ENCODE results near the gene OR13J1.
A peak's percentile ranks its signal among the peaks of the same experiment; 100 is the strongest.
"Not testable (repeated sequence)": the region's sequence is repeated elsewhere in the genome, so short reads cannot be mapped to it uniquely, and the experiment has no call there.

The OR13J1 gene

GRCh38 chr9:35905051-35905781, 35.0 kb upstream of the OR13J1 start:
- no peak for DNase-seq (ENCODE audit: low read depth)

- no peak for DNase-seq (ENCODE audit: low read depth)
Measured at GRCh38 chr9:35904338-35904737, 34.1 kb upstream of the OR13J1 start.

DNA sequence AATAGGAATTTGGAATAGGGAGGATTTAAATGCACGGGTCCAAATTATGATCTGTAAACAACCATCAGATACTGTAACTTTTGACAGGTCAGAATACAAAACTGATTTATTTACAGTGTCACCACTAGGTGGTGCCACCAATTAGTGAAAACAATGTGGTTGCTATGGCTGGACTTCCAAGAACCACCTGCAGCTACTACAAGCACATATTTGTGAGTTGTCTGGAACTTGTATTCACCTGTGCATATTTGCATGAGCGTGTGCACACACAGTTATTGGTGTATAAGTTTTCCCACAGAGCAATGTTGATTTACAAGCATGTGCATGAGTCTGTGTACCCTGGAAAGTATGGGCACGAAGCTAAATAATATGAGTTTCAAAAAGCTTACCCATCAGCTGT, 32.8 kb upstream of the OR13J1 start:
- no peak for DNase-seq (ENCODE audit: low read depth)

GRCh38 chr9:35899021-35899420, 28.8 kb upstream of the OR13J1 start:
- no peak for DNase-seq (ENCODE audit: low read depth)

DNA sequence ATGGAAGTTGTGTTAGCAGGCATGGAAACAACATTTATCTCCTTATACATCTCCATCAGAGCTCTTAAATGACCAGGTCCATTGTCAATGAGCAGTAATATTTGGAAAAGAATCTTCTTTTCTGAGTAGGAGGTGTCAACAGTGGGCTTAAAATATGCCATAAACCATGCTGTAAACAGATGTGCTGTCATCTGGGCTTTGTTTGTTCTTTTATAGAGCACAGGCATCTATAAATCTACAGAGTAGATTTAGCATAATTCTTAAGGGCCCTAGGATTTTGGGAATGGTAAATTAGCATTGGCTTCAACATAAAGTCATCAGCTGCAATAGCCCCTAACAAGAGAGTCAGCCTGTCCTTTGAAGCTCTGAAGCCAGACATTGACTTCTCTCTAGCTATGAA, 28.1 kb upstream of the OR13J1 start:
- DNase-seq (ENCODE audit: low read depth), result no peak

GRCh38 chr9:35897376-35898099, 27.3 kb upstream of the OR13J1 start:
- DNase-seq (ENCODE audit: low read depth), result not testable (repeated sequence)

- no peak for DNase-seq (ENCODE audit: low read depth)
Measured at GRCh38 chr9:35896570-35896969, 26.4 kb upstream of the OR13J1 start.

DNA sequence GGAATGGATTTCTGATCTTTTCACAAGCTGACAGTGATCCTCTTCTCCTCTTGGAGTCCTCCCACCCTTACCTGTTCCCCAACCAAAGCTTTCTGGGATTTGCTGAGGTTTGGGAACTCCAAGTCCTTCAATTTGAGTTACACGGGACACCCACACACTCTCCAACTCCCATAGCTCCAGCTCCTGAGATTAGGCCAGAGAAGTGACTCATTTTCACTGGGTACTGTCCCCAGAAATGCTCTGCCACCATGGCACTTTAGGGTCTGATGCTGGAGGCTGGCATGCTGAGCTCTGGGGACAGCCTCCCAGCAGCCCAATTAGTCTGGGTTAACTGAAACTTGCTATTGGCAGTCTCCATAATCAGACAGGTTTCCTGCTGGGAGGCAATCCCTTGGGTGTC, 21.9 kb upstream of the OR13J1 start:
- DNase-seq (ENCODE audit: low read depth), result no peak

DNA sequence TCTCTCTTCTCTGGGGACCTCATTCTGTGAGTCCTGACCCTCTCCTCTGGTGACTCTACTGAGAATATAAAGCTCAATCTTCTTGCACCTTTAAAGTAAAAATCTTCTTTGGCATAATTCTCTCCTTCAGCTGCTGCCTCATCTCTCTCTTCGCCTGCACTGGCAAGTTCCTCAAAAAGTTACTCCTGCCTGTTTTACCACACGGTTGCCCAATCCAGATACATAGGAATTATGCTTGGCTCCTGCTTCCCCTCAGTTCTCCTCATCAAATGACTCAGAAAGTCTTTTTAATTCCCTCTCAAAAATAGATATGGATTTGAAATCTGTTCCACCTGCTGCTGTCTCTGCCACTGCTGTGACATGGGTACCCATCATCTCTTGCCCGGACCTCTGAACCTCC, 21.4 kb upstream of the OR13J1 start:
- no peak for DNase-seq (ENCODE audit: low read depth)

- not testable (repeated sequence) for DNase-seq (ENCODE audit: low read depth)
Measured at GRCh38 chr9:35884908-35885307, 14.7 kb upstream of the OR13J1 start.

DNA sequence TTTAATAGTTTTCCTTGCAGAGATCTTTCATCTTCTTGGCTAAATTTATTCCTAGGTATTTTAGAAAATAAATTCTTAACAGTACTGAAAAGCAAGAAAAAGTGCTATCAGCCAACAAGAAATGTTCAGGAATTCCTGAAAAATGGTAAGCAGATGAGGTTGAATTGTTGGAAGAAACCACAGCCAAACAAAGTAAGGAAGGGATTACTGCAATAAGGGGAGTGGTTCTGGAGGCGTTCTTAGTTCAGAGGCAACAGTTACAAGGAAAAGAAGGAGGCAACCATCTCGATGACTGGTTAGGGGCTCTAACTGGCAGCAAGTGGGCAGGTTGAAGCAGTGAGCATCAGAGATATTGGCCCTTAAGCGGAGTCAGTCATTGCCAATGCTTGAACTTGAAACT, 12.8 kb upstream of the OR13J1 start:
- no peak for DNase-seq (ENCODE audit: low read depth)

- DNase-seq (ENCODE audit: low read depth), result peak; percentile 50
Measured at GRCh38 chr9:35882263-35882848, 12.2 kb upstream of the OR13J1 start.

DNA sequence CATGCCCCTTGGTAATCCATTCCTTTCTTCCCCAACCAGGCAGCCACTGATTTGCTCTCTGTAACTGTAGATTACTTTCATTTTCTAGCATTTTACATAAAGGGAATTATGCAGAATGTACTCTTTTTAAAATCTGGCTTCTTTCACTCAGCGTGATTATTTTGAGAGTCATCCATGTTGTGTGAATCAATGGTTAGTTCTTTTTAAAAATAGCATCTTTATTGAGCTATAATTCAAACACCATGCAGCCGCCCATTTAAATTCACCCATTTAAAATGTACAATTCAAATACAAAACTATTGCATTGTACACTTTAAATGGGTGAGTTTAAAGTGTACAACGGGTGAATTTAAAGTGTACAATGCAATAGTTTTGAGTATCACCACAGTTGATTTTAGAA, 2.3 kb upstream of the OR13J1 start:
- DNase-seq (ENCODE audit: low read depth), result no peak

GRCh38 chr9:35871545-35871944, 1.3 kb upstream of the OR13J1 start:
- no peak for DNase-seq (ENCODE audit: low read depth)

DNA sequence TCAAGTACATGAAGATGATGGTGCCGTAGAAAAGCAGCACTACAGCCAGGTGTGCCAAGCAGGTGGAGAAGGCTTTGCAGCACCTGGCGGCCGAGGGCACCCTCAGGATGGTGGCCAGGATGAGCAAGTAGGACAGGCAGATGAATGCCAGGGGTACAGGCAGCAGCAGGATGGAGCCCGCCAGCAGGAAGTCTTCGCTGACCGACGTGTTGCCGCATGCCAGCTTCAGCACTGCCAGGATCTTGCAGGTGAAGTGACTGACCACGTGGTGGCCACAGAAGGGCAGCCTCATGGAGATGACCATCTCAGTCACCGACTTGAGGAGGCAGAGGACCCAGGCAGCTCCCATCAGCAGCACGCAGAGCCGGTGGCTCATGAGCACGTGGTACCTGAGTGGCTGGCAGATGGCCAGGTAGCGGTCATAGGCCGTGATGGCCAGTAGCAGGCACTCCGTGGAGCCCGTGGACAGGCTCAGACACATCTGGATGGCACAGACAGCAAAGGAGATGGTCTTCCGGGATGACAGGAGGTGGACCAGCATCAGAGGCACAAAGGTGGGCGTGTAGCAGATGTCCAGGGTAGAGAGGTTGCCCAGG, 482 bp downstream of the OR13J1 start:
- DNase-seq (ENCODE audit: low read depth), result no peak

- no peak for DNase-seq (ENCODE audit: low read depth)
Measured at GRCh38 chr9:35868933-35869332, 1.3 kb downstream of the OR13J1 start.

GRCh38 chr9:35867538-35867937, 2.7 kb downstream of the OR13J1 start:
- no peak for DNase-seq (ENCODE audit: low read depth)

GRCh38 chr9:35864695-35865255, 5.4 kb downstream of the OR13J1 start:
- DNase-seq (ENCODE audit: low read depth), result no peak

DNA sequence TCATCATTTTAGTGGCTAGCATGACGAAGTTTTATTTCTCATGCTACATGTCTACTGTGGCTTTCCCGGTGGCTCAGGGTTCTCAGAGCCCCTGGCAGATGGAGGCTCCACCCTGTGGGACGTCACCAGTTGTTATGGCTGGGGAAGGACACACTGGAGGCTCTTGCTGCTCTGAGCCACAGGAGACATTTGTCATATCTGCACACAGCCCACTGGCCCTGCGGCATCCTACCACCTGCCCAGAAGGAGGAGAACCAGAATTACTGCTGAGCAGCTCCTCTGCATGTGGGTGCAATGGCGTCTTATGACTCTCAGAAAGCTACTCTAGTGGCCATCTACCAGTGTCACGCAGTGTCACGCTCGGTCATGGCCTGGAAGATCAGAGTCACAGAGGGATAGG, 6.6 kb downstream of the OR13J1 start:
- DNase-seq (ENCODE audit: low read depth), result no peak

GRCh38 chr9:35862328-35862727, 7.9 kb downstream of the OR13J1 start:
- no peak for DNase-seq (ENCODE audit: low read depth)

GRCh38 chr9:35861161-35861897, 8.9 kb downstream of the OR13J1 start:
- DNase-seq (ENCODE audit: low read depth), result no peak

DNA sequence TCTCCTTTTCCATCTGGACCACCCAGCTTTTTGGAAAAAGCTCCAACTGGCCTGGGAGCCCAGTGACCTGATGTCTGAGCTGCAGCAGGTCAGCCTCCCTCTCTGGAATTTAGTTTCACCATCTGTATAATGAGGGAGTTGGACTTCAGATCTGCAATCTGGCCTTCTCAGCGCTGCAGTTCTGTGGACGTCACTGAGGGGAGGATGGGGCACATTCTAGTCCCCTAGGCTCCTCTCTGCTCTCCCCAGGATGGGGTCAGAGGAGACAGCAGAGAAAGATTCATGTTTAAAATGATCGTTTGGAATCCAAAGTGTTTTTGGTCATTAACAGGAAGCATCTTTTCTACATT, 10.2 kb downstream of the OR13J1 start:
- DNase-seq (ENCODE audit: low read depth), result no peak
